Measurements from ENCODE around the gene TDRD10. TPM values are rescaled to one million over a fixed set of nuclear protein-coding genes. Genes with fewer than 3 reads are reported as not detected.

Gene TDRD10
- total RNA-seq, 1 experiment from 2014 or later, result 0.31 TPM

GRCh38 chr1:154583773-154584172 is 81.8 kb downstream of the TDRD10 start:
- Histone ChIP-seq H4K5ac (ENCODE audit: insufficient read length, low read depth, low read length) (no peak overlapping the region), H3K4me2 (ENCODE audit: insufficient read depth, insufficient read length, low read length) (no peak overlapping the region), H2BK20ac (ENCODE audit: low read depth, low read length, poor library complexity, severe bottlenecking) (no peak overlapping the region), H3K9ac (ENCODE audit: extremely low read depth, insufficient read length, low read length) (no peak overlapping the region), H3K27ac (ENCODE audit: insufficient read length, low read depth, low read length) (no peak overlapping the region), H2BK15ac (ENCODE audit: low read depth, low read length) (no peak overlapping the region), H3T11ph (ENCODE audit: low read length) (no peak overlapping the region), H3K23me2 (ENCODE audit: insufficient read length, low read depth, low read length, poor library complexity, severe bottlenecking) (no peaks in the 10 kb centered on the region), H3K4me1 (ENCODE audit: insufficient read depth, low read length) (no peaks in the 10 kb centered on the region), H3K9me3 (ENCODE audit: control insufficient read depth, low read depth, low read length) (no peaks in the 10 kb centered on the region), H3K23ac (ENCODE audit: insufficient read length, low read depth, low read length) (no peak overlapping the region), H4K8ac (replicated peaks; ENCODE audit: insufficient read length, low read depth, low read length) (no peak overlapping the region), H3K79me2 (ENCODE audit: insufficient read depth, low read length) (no peaks in the 10 kb centered on the region), H4K91ac (ENCODE audit: insufficient read length, low read depth, low read length) (no peak overlapping the region), H2AK5ac (ENCODE audit: insufficient read length, low read length) (no peak overlapping the region), H3K18ac (ENCODE audit: insufficient read length, low read depth, low read length) (no peak overlapping the region), H3K27me3 (ENCODE audit: insufficient read depth, low read length) (no peaks in the 10 kb centered on the region), H2BK120ac (ENCODE audit: low read depth, low read length, poor library complexity, severe bottlenecking) (no peak overlapping the region), H2AFZ (ENCODE audit: low read length) (no peak overlapping the region), H3K79me1 (ENCODE audit: insufficient read depth, low read depth, low read length, poor library complexity, severe bottlenecking) (no peaks in the 10 kb centered on the region), H4K20me1 (ENCODE audit: control insufficient read depth, insufficient read depth, insufficient read length) (peaks cover 3% of the 10 kb centered on the region), H2BK5ac (ENCODE audit: insufficient read length, low read length) (no peak overlapping the region), H3K56ac (ENCODE audit: insufficient read length, low read depth, low read length) (no peak overlapping the region), H3K4ac (ENCODE audit: low read depth, low read length) (no peak overlapping the region), H3K14ac (ENCODE audit: insufficient read depth, low read length) (no peak overlapping the region), H2BK12ac (ENCODE audit: insufficient read length, low read depth, low read length) (no peak overlapping the region)
- H3K27ac Mint-ChIP-seq, result no peak overlapping the region
- no peaks in the 10 kb centered on the region for H3K4me1 Mint-ChIP-seq
- no peak for DNase-seq
- H3K9me3 Mint-ChIP-seq, result no peaks in the 10 kb centered on the region
- WGBS (ENCODE audit: extremely low coverage, insufficient read length, low lambda C conversion rate), result no CpG with 5 or more reads among the region's 9 CpGs
- no peak overlapping the region for H3K4me3 Mint-ChIP-seq
- TF ChIP-seq CTCF (conservative IDR thresholded peaks at IDR 0.05), result no peak
- peaks cover 69 to 99% (median 93%) of the 10 kb centered on the region in 3 experiments; a peak in 6 of 7 replicates for H3K36me3 Mint-ChIP-seq (ENCODE audit: insufficient read depth in 1 of 3, low read depth in 3 of 3)
- H3K27me3 Mint-ChIP-seq (ENCODE audit: low read depth), result no peaks in the 10 kb centered on the region; the same call in 1 of the 2 replicates
